SU-DHL-6 (cell line): ENCODE data around the gene MKI67.
"Not testable (repeated sequence)": the region's sequence is repeated elsewhere in the genome, so short reads cannot be mapped to it uniquely, and the experiment has no call there.

Experiments used
- CTCF ChIP-seq: fragments of 200-600 bp; sonication (generic); IDR thresholded peaks from one replicate; pipeline ENCODE4 v1.5.1; 2017; ENCODE audit warnings: antibody characterized with exemption, mild to moderate bottlenecking, low read length, moderate library complexity; ENCODE audit not compliant: insufficient read depth, poor library complexity, severe bottlenecking
- EZH2phosphoT487 ChIP-seq: fragments of 200-600 bp; sonication (generic), shearing (Covaris generic); conservative IDR thresholded peaks from 2 replicates; pipeline ENCODE4 v1.6.1; 2018; ENCODE audit warnings: mild to moderate bottlenecking, antibody characterized with exemption, low read length, moderate library complexity, mixed read lengths

GRCh38 chr10:128138429-128138828 is 12.2 kb upstream of the MKI67 start:
- not testable (repeated sequence) for TF ChIP-seq CTCF, EZH2phosphoT487
